ENCODE results near the gene ZNF45. TPM values are rescaled to one million over a fixed set of nuclear protein-coding genes. Genes with fewer than 3 reads are reported as not detected.

Gene ZNF45
- total and polyA plus RNA-seq, 2 of the 13 experiments (the other 11 are each of a cell fraction or from before 2014, with no cell fraction given), result 2.4 to 11.3 TPM

DNA sequence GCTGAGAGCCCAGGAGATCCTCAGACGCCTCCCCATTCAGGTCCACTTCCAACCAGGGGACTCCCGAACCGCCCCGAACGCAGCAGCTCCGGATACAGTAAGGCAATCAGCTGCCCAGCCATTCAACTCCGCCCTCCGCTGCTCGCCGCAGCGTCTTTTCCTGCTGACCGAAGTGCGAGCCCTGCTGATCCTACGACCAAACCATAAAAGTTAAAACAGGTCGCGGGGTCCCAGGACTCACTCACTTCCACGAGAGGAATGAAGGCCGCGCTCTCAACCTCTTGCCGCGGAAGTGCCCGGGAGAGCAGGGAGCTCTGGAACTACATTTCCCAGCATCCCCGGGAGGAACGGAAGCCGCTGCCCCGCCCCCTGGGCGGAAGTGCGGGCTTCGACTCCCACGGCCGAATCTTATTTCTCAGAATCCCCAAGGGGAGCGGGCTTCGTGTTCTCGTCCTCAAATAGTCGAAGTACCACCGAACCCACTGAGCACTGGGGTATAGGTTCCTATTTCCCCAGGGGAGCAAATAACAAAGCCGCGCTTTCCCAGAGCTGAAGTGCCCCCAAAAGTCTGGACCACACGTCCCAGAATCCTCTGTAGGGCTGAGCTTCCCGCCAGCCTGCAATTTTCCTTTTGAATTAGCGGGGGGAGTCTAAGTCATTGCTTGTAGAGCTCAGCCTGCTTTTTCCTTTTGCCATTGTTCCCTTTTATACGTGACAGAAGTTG is at the start of gene ZNF45 (continued):
- TF ChIP-seq ZFAT (CRISPR knock-in tag; conservative IDR thresholded peaks at IDR 0.05) (peak; percentile 73; the same call in 1 of the 2 replicates), FOXA1 (IDR thresholded peaks at IDR 0.05) (no peak), FOXA1 (CRISPR knock-in tag; IDR thresholded peaks at IDR 0.05) (no peak), MTF2 (CRISPR knock-in tag; IDR thresholded peaks at IDR 0.05; ENCODE audit: borderline replicate concordance) (no peak; the same call in 1 of the 2 replicates), PCBP1 (IDR thresholded peaks at IDR 0.05; ENCODE audit: borderline replicate concordance, low read depth, low read length) (no peak), CBX1 (IDR thresholded peaks at IDR 0.05; ENCODE audit: low read depth) (peak; percentile 34), ELF1 (CRISPR knock-in tag; IDR thresholded peaks at IDR 0.05) (peak; percentile 91), ATF1 (CRISPR knock-in tag; IDR thresholded peaks at IDR 0.05) (no peak), ATM (IDR thresholded peaks at IDR 0.05; ENCODE audit: borderline replicate concordance) (no peak), ZNF564 (CRISPR knock-in tag; IDR thresholded peaks at IDR 0.05) (0 out of 2 replicates have a peak, but pooled peaks have one; percentile 34), NPAS2 (CRISPR knock-in tag; IDR thresholded peaks at IDR 0.05; ENCODE audit: borderline replicate concordance) (no peak), HNF4G (IDR thresholded peaks at IDR 0.05; ENCODE audit: borderline replicate concordance, low read depth, low read length) (no peak), HNF4G (CRISPR knock-in tag; IDR thresholded peaks at IDR 0.05; ENCODE audit: borderline replicate concordance, low read depth) (no peak), CEBPB (IDR thresholded peaks at IDR 0.05; ENCODE audit: borderline replicate concordance, low read depth, low read length) (no peak), TGIF2 (CRISPR knock-in tag; IDR thresholded peaks at IDR 0.05) (no peak; the same call in 1 of the 2 replicates), ZNF780A (CRISPR knock-in tag; IDR thresholded peaks at IDR 0.05) (no peak), ZNF430 (CRISPR knock-in tag; IDR thresholded peaks at IDR 0.05) (peak; percentile 70), SKI (IDR thresholded peaks at IDR 0.05; ENCODE audit: partially characterized antibody) (peak; percentile 12), ZNF207 (IDR thresholded peaks at IDR 0.05; ENCODE audit: borderline replicate concordance) (no peak), ZNF781 (CRISPR knock-in tag; IDR thresholded peaks at IDR 0.05; ENCODE audit: borderline replicate concordance, not compliant biosample characterization) (no peak), KDM6A (CRISPR knock-in tag; IDR thresholded peaks at IDR 0.05; ENCODE audit: low read depth) (no peak), ZNF138 (CRISPR knock-in tag; IDR thresholded peaks at IDR 0.05; ENCODE audit: low read depth) (0 out of 2 replicates have a peak, but pooled peaks have one; percentile 53)
- TF ChIP-seq, protein P1, sequence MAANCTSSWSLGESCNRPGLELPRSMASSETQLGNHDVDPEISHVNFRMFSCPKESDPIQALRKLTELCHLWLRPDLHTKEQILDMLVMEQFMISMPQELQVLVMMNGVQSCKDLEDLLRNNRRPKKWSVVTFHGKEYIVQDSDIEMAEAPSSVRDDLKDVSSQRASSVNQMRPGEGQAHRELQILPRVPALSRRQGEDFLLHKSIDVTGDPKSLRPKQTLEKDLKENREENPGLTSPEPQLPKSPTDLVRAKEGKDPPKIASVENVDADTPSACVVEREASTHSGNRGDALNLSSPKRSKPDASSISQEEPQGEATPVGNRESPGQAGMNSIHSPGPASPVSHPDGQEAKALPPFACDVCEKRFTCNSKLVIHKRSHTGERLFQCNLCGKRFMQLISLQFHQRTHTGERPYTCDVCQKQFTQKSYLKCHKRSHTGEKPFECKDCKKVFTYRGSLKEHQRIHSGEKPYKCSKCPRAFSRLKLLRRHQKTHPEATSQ (CRISPR knock-in tag; IDR thresholded peaks at IDR 0.05; ENCODE audit: borderline replicate concordance), result no peak
- TF ChIP-seq, protein P2, sequence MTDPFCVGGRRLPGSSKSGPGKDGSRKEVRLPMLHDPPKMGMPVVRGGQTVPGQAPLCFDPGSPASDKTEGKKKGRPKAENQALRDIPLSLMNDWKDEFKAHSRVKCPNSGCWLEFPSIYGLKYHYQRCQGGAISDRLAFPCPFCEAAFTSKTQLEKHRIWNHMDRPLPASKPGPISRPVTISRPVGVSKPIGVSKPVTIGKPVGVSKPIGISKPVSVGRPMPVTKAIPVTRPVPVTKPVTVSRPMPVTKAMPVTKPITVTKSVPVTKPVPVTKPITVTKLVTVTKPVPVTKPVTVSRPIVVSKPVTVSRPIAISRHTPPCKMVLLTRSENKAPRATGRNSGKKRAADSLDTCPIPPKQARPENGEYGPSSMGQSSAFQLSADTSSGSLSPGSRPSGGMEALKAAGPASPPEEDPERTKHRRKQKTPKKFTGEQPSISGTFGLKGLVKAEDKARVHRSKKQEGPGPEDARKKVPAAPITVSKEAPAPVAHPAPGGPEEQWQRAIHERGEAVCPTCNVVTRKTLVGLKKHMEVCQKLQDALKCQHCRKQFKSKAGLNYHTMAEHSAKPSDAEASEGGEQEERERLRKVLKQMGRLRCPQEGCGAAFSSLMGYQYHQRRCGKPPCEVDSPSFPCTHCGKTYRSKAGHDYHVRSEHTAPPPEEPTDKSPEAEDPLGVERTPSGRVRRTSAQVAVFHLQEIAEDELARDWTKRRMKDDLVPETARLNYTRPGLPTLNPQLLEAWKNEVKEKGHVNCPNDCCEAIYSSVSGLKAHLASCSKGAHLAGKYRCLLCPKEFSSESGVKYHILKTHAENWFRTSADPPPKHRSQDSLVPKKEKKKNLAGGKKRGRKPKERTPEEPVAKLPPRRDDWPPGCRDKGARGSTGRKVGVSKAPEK (CRISPR knock-in tag; IDR thresholded peaks at IDR 0.05; ENCODE audit: borderline replicate concordance), result no peak
- TF ChIP-seq, protein P3, sequence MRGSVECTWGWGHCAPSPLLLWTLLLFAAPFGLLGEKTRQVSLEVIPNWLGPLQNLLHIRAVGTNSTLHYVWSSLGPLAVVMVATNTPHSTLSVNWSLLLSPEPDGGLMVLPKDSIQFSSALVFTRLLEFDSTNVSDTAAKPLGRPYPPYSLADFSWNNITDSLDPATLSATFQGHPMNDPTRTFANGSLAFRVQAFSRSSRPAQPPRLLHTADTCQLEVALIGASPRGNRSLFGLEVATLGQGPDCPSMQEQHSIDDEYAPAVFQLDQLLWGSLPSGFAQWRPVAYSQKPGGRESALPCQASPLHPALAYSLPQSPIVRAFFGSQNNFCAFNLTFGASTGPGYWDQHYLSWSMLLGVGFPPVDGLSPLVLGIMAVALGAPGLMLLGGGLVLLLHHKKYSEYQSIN (CRISPR knock-in tag; IDR thresholded peaks at IDR 0.05; ENCODE audit: borderline replicate concordance), result no peak
- TF ChIP-seq, protein P4, sequence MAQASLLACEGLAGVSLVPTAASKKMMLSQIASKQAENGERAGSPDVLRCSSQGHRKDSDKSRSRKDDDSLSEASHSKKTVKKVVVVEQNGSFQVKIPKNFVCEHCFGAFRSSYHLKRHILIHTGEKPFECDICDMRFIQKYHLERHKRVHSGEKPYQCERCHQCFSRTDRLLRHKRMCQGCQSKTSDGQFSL (CRISPR knock-in tag; IDR thresholded peaks at IDR 0.05), result peak; percentile 55
